ENCODE results near the gene LMO2. TPM values are rescaled to one million over a fixed set of nuclear protein-coding genes. Genes with fewer than 3 reads are reported as not detected.
"Not testable (repeated sequence)": the region's sequence is repeated elsewhere in the genome, so short reads cannot be mapped to it uniquely, and the experiment has no call there.

Gene LMO2
- total and polyA plus RNA-seq, 4 donors: 1.5 to 81.9 (median 6.0) TPM

DNA sequence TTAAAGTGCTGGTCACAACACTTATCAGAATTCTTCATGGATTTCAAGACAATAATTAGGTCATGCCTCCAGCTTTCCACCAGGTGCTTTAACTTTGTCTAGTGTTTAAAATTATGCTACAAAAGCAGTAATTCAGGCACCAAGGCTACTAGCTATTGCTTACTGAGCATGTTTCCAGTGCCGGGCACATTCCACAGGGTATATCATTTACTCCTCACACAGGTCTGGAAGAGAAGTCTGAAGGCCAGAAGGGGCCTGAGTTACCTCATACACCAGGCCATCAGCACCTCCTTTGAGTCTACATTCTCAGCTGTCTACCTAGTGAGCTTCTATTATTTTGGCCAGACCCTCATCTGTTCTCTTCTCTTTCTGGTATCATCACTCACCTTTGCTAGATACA lies 41.7 kb upstream of the LMO2 start:
- Histone ChIP-seq H3K27ac (ENCODE audit: low read depth in 1 of 2, low read length in 2 of 2) (no peak overlapping the region), H3K4me1 (ENCODE audit: control insufficient read depth in 4 of 4, insufficient read depth in 4 of 4, low read length in 3 of 4) (no peaks in the 10 kb centered on the region), H3K36me3 (ENCODE audit: control insufficient read depth in 4 of 4, insufficient read depth in 3 of 4, low read depth in 1 of 4, low read length in 3 of 4) (no peaks in the 10 kb centered on the region), H3K4me3 (ENCODE audit: low read depth in 1 of 3, low read length in 3 of 3) (no peak overlapping the region), H3K9me3 (ENCODE audit: control insufficient read depth in 4 of 4, low read length in 3 of 4) (peaks cover 0 to 3% (median 2%) of the 10 kb centered on the region in 4 donors), H3K27me3 (ENCODE audit: control insufficient read depth in 4 of 4, insufficient read depth in 4 of 4, low read length in 3 of 4) (no peaks in the 10 kb centered on the region), H3K9ac (ENCODE audit: low read depth in 1 of 2, low read length in 2 of 2) (no peak overlapping the region)
- TF ChIP-seq RAD21 (IDR thresholded peaks at IDR 0.05) (no peak), HNF4G (IDR thresholded peaks at IDR 0.05) (no peak), YY1 (IDR thresholded peaks at IDR 0.05) (no peak), GABPA (IDR thresholded peaks at IDR 0.05 in 1 of 2, conservative IDR thresholded peaks at IDR 0.05 in 1 of 2) (no peak)
- 83% methylated on average over 1 of the region's 1 CpG for WGBS
- DNase-seq (ENCODE audit: low spot score): no peak

GRCh38 chr11:33932721-33933120 lies 40.8 kb upstream of the LMO2 start:
- no peak overlapping the region for H3K9ac ChIP-seq (ENCODE audit: low read depth in 1 of 2, low read length in 2 of 2)
- no peaks in the 10 kb centered on the region for H3K36me3 ChIP-seq (ENCODE audit: control insufficient read depth in 4 of 4, insufficient read depth in 3 of 4, low read depth in 1 of 4, low read length in 3 of 4)
- H3K27me3 ChIP-seq (ENCODE audit: control insufficient read depth in 4 of 4, insufficient read depth in 4 of 4, low read length in 3 of 4): no peaks in the 10 kb centered on the region
- TF ChIP-seq NR2F2 (IDR thresholded peaks at IDR 0.05): peak; percentile 42
- TF ChIP-seq SP1 (IDR thresholded peaks at IDR 0.05): no peak
- H3K4me1 ChIP-seq (ENCODE audit: control insufficient read depth in 4 of 4, insufficient read depth in 4 of 4, low read length in 3 of 4): no peaks in the 10 kb centered on the region
- H3K9me3 ChIP-seq (ENCODE audit: control insufficient read depth in 4 of 4, low read length in 3 of 4): peaks cover 0 to 6% (median 2%) of the 10 kb centered on the region in 4 donors
- no peak for DNase-seq (ENCODE audit: low spot score)
- H3K27ac ChIP-seq (ENCODE audit: low read depth in 1 of 2, low read length in 2 of 2): no peak overlapping the region
- WGBS: 85% methylated on average over 5 of the region's 5 CpGs
- H3K4me3 ChIP-seq (ENCODE audit: low read depth in 1 of 3, low read length in 3 of 3): no peak overlapping the region

- not testable (repeated sequence) for H3K9me3 ChIP-seq (ENCODE audit: control insufficient read depth in 4 of 4, low read length in 3 of 4); H3K4me3 ChIP-seq (ENCODE audit: low read depth in 1 of 3, low read length in 3 of 3); DNase-seq (ENCODE audit: low spot score); H3K36me3 ChIP-seq (ENCODE audit: control insufficient read depth in 4 of 4, insufficient read depth in 3 of 4, low read depth in 1 of 4, low read length in 3 of 4); H3K27me3 ChIP-seq (ENCODE audit: control insufficient read depth in 4 of 4, insufficient read depth in 4 of 4, low read length in 3 of 4); H3K9ac ChIP-seq (ENCODE audit: low read depth in 1 of 2, low read length in 2 of 2); H3K27ac ChIP-seq (ENCODE audit: low read depth in 1 of 2, low read length in 2 of 2); H3K4me1 ChIP-seq (ENCODE audit: control insufficient read depth in 4 of 4, insufficient read depth in 4 of 4, low read length in 3 of 4)
- 92% methylated on average over 12 of the region's 12 CpGs for WGBS
Measured at GRCh38 chr11:33931739-33932366, 40.0 kb upstream of the LMO2 start.

GRCh38 chr11:33931067-33931466 lies 39.2 kb upstream of the LMO2 start:
- Histone ChIP-seq H3K36me3 (ENCODE audit: control insufficient read depth in 4 of 4, insufficient read depth in 3 of 4, low read depth in 1 of 4, low read length in 3 of 4) (no peaks in the 10 kb centered on the region), H3K9me3 (ENCODE audit: control insufficient read depth in 4 of 4, low read length in 3 of 4) (peaks cover 0 to 6% (median 2%) of the 10 kb centered on the region in 4 donors), H3K27ac (ENCODE audit: low read depth in 1 of 2, low read length in 2 of 2) (peak overlapping the region; percentile 74 to 77), H3K27me3 (ENCODE audit: control insufficient read depth in 4 of 4, insufficient read depth in 4 of 4, low read length in 3 of 4) (no peaks in the 10 kb centered on the region), H3K4me1 (ENCODE audit: control insufficient read depth in 4 of 4, insufficient read depth in 4 of 4, low read length in 3 of 4) (no peaks in the 10 kb centered on the region), H3K9ac (ENCODE audit: low read depth in 1 of 2, low read length in 2 of 2) (no peak overlapping the region), H3K4me3 (ENCODE audit: low read depth in 1 of 3, low read length in 3 of 3) (no peak overlapping the region)
- DNase-seq (ENCODE audit: low spot score): no peak
- WGBS: 72% methylated on average over 1 of the region's 1 CpG
- TF ChIP-seq REST (IDR thresholded peaks at IDR 0.05): no peak
- no peak for TF ChIP-seq NR2F2 (IDR thresholded peaks at IDR 0.05)
- TF ChIP-seq EGR1 (IDR thresholded peaks at IDR 0.05; ENCODE audit: low read depth in 2 of 2): no peak
- TF ChIP-seq, protein P1, sequence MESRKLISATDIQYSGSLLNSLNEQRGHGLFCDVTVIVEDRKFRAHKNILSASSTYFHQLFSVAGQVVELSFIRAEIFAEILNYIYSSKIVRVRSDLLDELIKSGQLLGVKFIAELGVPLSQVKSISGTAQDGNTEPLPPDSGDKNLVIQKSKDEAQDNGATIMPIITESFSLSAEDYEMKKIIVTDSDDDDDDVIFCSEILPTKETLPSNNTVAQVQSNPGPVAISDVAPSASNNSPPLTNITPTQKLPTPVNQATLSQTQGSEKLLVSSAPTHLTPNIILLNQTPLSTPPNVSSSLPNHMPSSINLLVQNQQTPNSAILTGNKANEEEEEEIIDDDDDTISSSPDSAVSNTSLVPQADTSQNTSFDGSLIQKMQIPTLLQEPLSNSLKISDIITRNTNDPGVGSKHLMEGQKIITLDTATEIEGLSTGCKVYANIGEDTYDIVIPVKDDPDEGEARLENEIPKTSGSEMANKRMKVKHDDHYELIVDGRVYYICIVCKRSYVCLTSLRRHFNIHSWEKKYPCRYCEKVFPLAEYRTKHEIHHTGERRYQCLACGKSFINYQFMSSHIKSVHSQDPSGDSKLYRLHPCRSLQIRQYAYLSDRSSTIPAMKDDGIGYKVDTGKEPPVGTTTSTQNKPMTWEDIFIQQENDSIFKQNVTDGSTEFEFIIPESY (IDR thresholded peaks at IDR 0.05): no peak
- TF ChIP-seq JUND (IDR thresholded peaks at IDR 0.05): no peak
- no peak for TF ChIP-seq HNF4G (IDR thresholded peaks at IDR 0.05)
- no peak for TF ChIP-seq TAF1 (conservative IDR thresholded peaks at IDR 0.05)
- TF ChIP-seq, protein P2, sequence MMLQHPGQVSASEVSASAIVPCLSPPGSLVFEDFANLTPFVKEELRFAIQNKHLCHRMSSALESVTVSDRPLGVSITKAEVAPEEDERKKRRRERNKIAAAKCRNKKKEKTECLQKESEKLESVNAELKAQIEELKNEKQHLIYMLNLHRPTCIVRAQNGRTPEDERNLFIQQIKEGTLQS (IDR thresholded peaks at IDR 0.05): no peak
- TF ChIP-seq, protein P3, sequence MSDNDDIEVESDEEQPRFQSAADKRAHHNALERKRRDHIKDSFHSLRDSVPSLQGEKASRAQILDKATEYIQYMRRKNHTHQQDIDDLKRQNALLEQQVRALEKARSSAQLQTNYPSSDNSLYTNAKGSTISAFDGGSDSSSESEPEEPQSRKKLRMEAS (IDR thresholded peaks at IDR 0.05): no peak
- no peak for TF ChIP-seq YY1 (IDR thresholded peaks at IDR 0.05)
- TF ChIP-seq FOXA1 (IDR thresholded peaks at IDR 0.05): no peak
- no peak for TF ChIP-seq GABPA (IDR thresholded peaks at IDR 0.05 in 1 of 2, conservative IDR thresholded peaks at IDR 0.05 in 1 of 2)
- no peak for TF ChIP-seq RXRA (IDR thresholded peaks at IDR 0.05)
- no peak for TF ChIP-seq RAD21 (IDR thresholded peaks at IDR 0.05)
- TF ChIP-seq SP1 (IDR thresholded peaks at IDR 0.05): no peak
- no peak for TF ChIP-seq FOXA2 (IDR thresholded peaks at IDR 0.05)

Measured in liver (tissue), 9 donors.